A549 (cell line): Measurements from ENCODE around the gene AK8.

ENCODE experiments used
- E2F6 ChIP-seq: IDR thresholded peaks from 2 replicates; pipeline ENCODE4 v1.6.1; 2012; ENCODE audit warnings: low read depth, borderline replicate concordance
- ELK1 ChIP-seq: fragments of 150-350 bp; IDR thresholded peaks from 2 replicates; pipeline ENCODE4 v1.6.1; 2014; ENCODE audit warnings: low read depth, mild to moderate bottlenecking, low read length
- EP300 ChIP-seq, 2 experiments: fragments of >200 bp; sonication (Bioruptor Twin); formaldehyde crosslinking; IDR thresholded peaks; 2 replicates in 1 of 2; 3 replicates in 1 of 2; pipeline ENCODE4 v1.6.1; 2016 to 2017
- HDAC2 ChIP-seq: fragments of 200-600 bp; sonication (generic); IDR thresholded peaks from 2 replicates; pipeline ENCODE4 v1.6.1; 2016
- KDM1A ChIP-seq: fragments of 200-600 bp; sonication (generic); IDR thresholded peaks from 2 replicates; pipeline ENCODE4 v1.6.1; 2016; ENCODE audit warnings: low read depth, mild to moderate bottlenecking
- MYC ChIP-seq: IDR thresholded peaks from 2 replicates; pipeline ENCODE4 v1.6.1; 2012; ENCODE audit warnings: mild to moderate bottlenecking, inconsistent platforms, low read length, improper control_type of control experiment, borderline replicate concordance
- SMC3 ChIP-seq: fragments of >200 bp; sonication (Bioruptor Twin); formaldehyde crosslinking; IDR thresholded peaks from 3 replicates; pipeline ENCODE4 v1.6.1; 2018; ENCODE audit warnings: inconsistent platforms

- TF ChIP-seq ELK1 (no peak), EP300 (IDR thresholded peaks at IDR 0.05) (no peak), HDAC2 (no peak), KDM1A (no peak), SMC3 (no peak), E2F6 (no peak), MYC (no peak)
Measured at GRCh38 chr9:132914924-132915323, 36.8 kb upstream of the AK8 start.
